Neuronal stem cell (in vitro differentiated cells): Measurements from ENCODE around the gene DRC7.

Experiments
- DNase-seq: peaks from one replicate; pipeline ENCODE4 v3.0.0-alpha.2; 2013; ENCODE audit warnings: low spot score
- H2AFZ ChIP-seq: one replicate; pipeline ENCODE4 v1.6.1; 2013; ENCODE audit warnings: mild to moderate bottlenecking, low read length, inconsistent platforms
- H2AK5ac ChIP-seq: 2 replicates; pipeline ENCODE4 v1.6.1; 2013; ENCODE audit warnings: low read depth, mild to moderate bottlenecking, inconsistent platforms, low read length, moderate library complexity, mixed read lengths
- H2BK120ac ChIP-seq: 2 replicates; pipeline ENCODE4 v1.6.1; 2013; ENCODE audit warnings: low read depth, mild to moderate bottlenecking, inconsistent platforms, low read length, moderate library complexity, mixed read lengths
- H2BK12ac ChIP-seq: one replicate; pipeline ENCODE4 v1.6.1; 2013; ENCODE audit warnings: low read length, inconsistent platforms
- H2BK15ac ChIP-seq: 2 replicates; pipeline ENCODE4 v1.6.1; 2013; ENCODE audit warnings: mild to moderate bottlenecking, low read length, inconsistent platforms, mixed read lengths
- H2BK5ac ChIP-seq: one replicate; pipeline ENCODE4 v1.6.1; 2013; ENCODE audit warnings: inconsistent platforms, mild to moderate bottlenecking, low read length, moderate library complexity
- H3K14ac ChIP-seq: one replicate; pipeline ENCODE4 v1.6.1; 2013; ENCODE audit warnings: low read length, inconsistent platforms
- H3K18ac ChIP-seq: 2 replicates; pipeline ENCODE4 v1.6.1; 2013; ENCODE audit warnings: low read length, inconsistent platforms
- H3K23ac ChIP-seq: 2 replicates; pipeline ENCODE4 v1.6.1; 2013; ENCODE audit warnings: low read depth, mild to moderate bottlenecking, mixed read lengths, low read length, inconsistent platforms; ENCODE audit not compliant: poor library complexity
- H3K27ac ChIP-seq: replicated peaks from 3 replicates; pipeline ENCODE4 v1.5.1; 2013; ENCODE audit warnings: low read length, inconsistent platforms
- H3K27me3 ChIP-seq, 3 experiments: 2 replicates each; pipeline ENCODE4 v1.6.1; 2013; ENCODE audit warnings: low read length in 3 of 3, mild to moderate bottlenecking in 2 of 3, inconsistent platforms in 1 of 3, low read depth in 1 of 3, mixed read lengths in 1 of 3, moderate library complexity in 1 of 3; ENCODE audit not compliant: control insufficient read depth in 3 of 3, insufficient read depth in 3 of 3
- H3K36me3 ChIP-seq, 2 donors: replicated peaks in 1 of 2; 2 replicates each; pipeline ENCODE4 v1.6.1; 2013; ENCODE audit warnings: low read length in 2 of 2; ENCODE audit not compliant: control insufficient read depth in 2 of 2, insufficient read depth in 2 of 2
- H3K4ac ChIP-seq: 2 replicates; pipeline ENCODE4 v1.6.1; 2013; ENCODE audit warnings: inconsistent platforms, mild to moderate bottlenecking, low read length, moderate library complexity
- H3K4me1 ChIP-seq, 2 donors: 1 replicate in 1 of 2; 2 replicates in 1 of 2; pipeline ENCODE4 v1.6.1; 2013; ENCODE audit warnings: low read length in 2 of 2, low read depth in 1 of 2; ENCODE audit not compliant: control insufficient read depth in 2 of 2, insufficient read depth in 1 of 2
- H3K4me2 ChIP-seq: one replicate; pipeline ENCODE4 v1.6.1; 2013; ENCODE audit warnings: mild to moderate bottlenecking, low read length, inconsistent platforms; ENCODE audit not compliant: insufficient read depth, poor library complexity, severe bottlenecking
- H3K4me3 ChIP-seq, 2 donors: 2 replicates each; pipeline ENCODE4 v1.5.1; 2013; ENCODE audit warnings: low read length in 2 of 2, mild to moderate bottlenecking in 2 of 2, inconsistent platforms in 1 of 2, moderate library complexity in 1 of 2
- H3K79me1 ChIP-seq: one replicate; pipeline ENCODE4 v1.6.1; 2013; ENCODE audit warnings: low read depth, mild to moderate bottlenecking, inconsistent platforms, low read length, moderate library complexity
- H3K9ac ChIP-seq: one replicate; pipeline ENCODE4 v1.6.1; 2013; ENCODE audit warnings: mild to moderate bottlenecking, low read depth, low read length, inconsistent platforms; ENCODE audit not compliant: poor library complexity
- H3K9me3 ChIP-seq, 2 donors: replicated peaks in 1 of 2; 2 replicates each; pipeline versions ENCODE3 to v1.6.1; 2013; ENCODE audit warnings: low read length in 2 of 2, mild to moderate bottlenecking in 2 of 2, inconsistent platforms in 1 of 2, low read depth in 1 of 2, mixed read lengths in 1 of 2, moderate library complexity in 1 of 2; ENCODE audit not compliant: control insufficient read depth in 2 of 2, insufficient read depth in 1 of 2
- H4K8ac ChIP-seq: one replicate; pipeline ENCODE4 v1.6.1; 2013; ENCODE audit warnings: low read depth, mild to moderate bottlenecking, inconsistent platforms, low read length, moderate library complexity
- H4K91ac ChIP-seq: one replicate; pipeline ENCODE4 v1.6.1; 2013; ENCODE audit warnings: low read length, low read depth, mild to moderate bottlenecking, inconsistent platforms; ENCODE audit not compliant: poor library complexity
- WGBS, 2 donors: extraction: QIAGEN DNeasy Blood & Tissue Kit; methylation state at CpG; one replicate each; pipeline ENCODE4 v1.1.7; 2013; ENCODE audit warnings: missing lambda C conversion rate in 2 of 2, mixed read lengths in 1 of 2; ENCODE audit not compliant: insufficient read length in 2 of 2, insufficient replicate concordance in 1 of 2; ENCODE audit errors: extremely low coverage in 2 of 2; 5-methylcytosine and 5-hydroxymethylcytosine counted together

Gene DRC7

GRCh38 chr16:57663917-57664661 lies 30.5 kb upstream of the DRC7 start:
- no peak overlapping the region for H3K18ac ChIP-seq
- no peak overlapping the region for H2BK120ac ChIP-seq
- H3K36me3 ChIP-seq, result peaks cover 38 to 56% of the 10 kb centered on the region in 2 donors
- H3K23ac ChIP-seq, result no peak overlapping the region
- no peaks in the 10 kb centered on the region for H3K27me3 ChIP-seq
- no CpG with 5 or more reads among the region's 15 CpGs for WGBS, 2 donors
- no peaks in the 10 kb centered on the region for H3K9me3 ChIP-seq
- H3K4me1 ChIP-seq, result no peaks in the 10 kb centered on the region
- no peak overlapping the region for H3K27ac ChIP-seq
- no peak overlapping the region for H4K91ac ChIP-seq
- no peak overlapping the region for H3K9ac ChIP-seq
- H2AFZ ChIP-seq, result no peak overlapping the region
- no peak overlapping the region for H3K4me2 ChIP-seq
- no peak overlapping the region for H3K4ac ChIP-seq
- no peak overlapping the region for H3K14ac ChIP-seq
- H2AK5ac ChIP-seq, result no peak overlapping the region
- no peak overlapping the region for H2BK12ac ChIP-seq
- H2BK5ac ChIP-seq, result peak overlapping the region; percentile 59
- H3K79me1 ChIP-seq, result no peaks in the 10 kb centered on the region
- no peak for DNase-seq
- H2BK15ac ChIP-seq, result no peak overlapping the region
- H3K4me3 ChIP-seq, result no peak overlapping the region
- no peak overlapping the region for H4K8ac ChIP-seq

- Histone ChIP-seq H3K9me3 (no peaks in the 10 kb centered on the region), H3K4me1 (no peaks in the 10 kb centered on the region), H3K27ac (no peak overlapping the region), H3K4me3 (no peak overlapping the region), H3K4me2 (no peak overlapping the region), H3K79me1 (no peaks in the 10 kb centered on the region), H3K4ac (no peak overlapping the region), H3K14ac (no peak overlapping the region), H2BK12ac (no peak overlapping the region), H3K9ac (no peak overlapping the region), H3K27me3 (no peaks in the 10 kb centered on the region), H3K23ac (no peak overlapping the region), H2AK5ac (no peak overlapping the region), H2AFZ (no peak overlapping the region), H3K36me3 (peaks cover 34 to 50% of the 10 kb centered on the region in 2 donors), H4K91ac (no peak overlapping the region), H2BK5ac (no peak overlapping the region), H2BK15ac (no peak overlapping the region), H4K8ac (no peak overlapping the region), H2BK120ac (no peak overlapping the region), H3K18ac (no peak overlapping the region)
- WGBS, 2 donors, result no CpG with 5 or more reads among the region's 6 CpGs
- no peak for DNase-seq
Observed at GRCh38 chr16:57664662-57665025, 30.0 kb upstream of the DRC7 start.

- no peak overlapping the region for H4K8ac ChIP-seq
- H3K14ac ChIP-seq, result no peak overlapping the region
- no peak overlapping the region for H2BK5ac ChIP-seq
- H3K4ac ChIP-seq, result no peak overlapping the region
- no peak overlapping the region for H3K4me2 ChIP-seq
- H3K36me3 ChIP-seq, result peaks cover 28 to 43% of the 10 kb centered on the region in 2 donors
- H3K27ac ChIP-seq, result no peak overlapping the region
- H2BK12ac ChIP-seq, result no peak overlapping the region
- H3K4me1 ChIP-seq, result peaks cover 2 to 6% of the 10 kb centered on the region in 2 donors
- no peak overlapping the region for H3K23ac ChIP-seq
- H2BK15ac ChIP-seq, result no peak overlapping the region
- WGBS, 2 donors, result no CpG with 5 or more reads among the region's 4 CpGs
- no peaks in the 10 kb centered on the region for H3K27me3 ChIP-seq
- H3K4me3 ChIP-seq, result no peak overlapping the region
- H2AFZ ChIP-seq, result no peak overlapping the region
- no peak for DNase-seq
- no peak overlapping the region for H4K91ac ChIP-seq
- no peak overlapping the region for H3K18ac ChIP-seq
- H3K9me3 ChIP-seq, result no peaks in the 10 kb centered on the region
- no peak overlapping the region for H2AK5ac ChIP-seq
- no peak overlapping the region for H2BK120ac ChIP-seq
- H3K79me1 ChIP-seq, result no peaks in the 10 kb centered on the region
- H3K9ac ChIP-seq, result no peak overlapping the region
Observed at GRCh38 chr16:57665541-57665940, 29.1 kb upstream of the DRC7 start.

DNA sequence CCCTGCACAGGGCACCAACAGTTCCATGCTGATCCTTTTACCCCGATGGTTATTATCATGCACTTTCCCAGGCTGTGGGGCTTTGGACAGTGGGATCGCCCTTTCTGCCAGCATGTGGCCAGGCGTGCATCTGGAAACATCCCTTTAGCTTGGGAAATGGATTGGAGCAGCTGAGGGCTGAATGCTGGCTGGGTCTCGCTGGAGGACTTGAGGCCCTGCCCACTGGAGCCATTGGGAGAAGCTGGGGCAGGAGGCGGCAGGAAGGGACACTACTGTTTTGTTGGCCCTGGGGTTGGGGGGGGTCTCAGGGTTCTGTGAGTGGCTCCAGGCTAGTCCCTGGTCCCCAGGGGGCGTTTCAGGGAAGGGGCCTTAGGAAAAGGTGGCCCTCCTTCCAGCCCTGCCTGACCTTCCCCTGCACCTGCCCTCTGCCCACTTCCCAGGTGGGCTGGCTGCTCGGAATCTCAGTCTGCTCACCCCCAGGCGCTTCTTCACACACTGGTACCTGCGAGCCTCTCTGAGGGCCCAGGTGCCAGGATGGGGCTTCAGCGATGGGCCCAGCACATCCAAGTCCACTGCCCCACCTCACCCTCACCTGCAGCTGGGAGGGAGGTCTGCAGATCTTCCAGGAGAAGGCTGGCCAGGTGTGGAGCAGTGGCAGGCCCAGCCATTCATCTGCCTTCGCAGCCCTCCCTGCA lies 28.1 kb upstream of the DRC7 start:
- H3K4me1 ChIP-seq, result peaks cover 3 to 6% of the 10 kb centered on the region in 2 donors
- no peak overlapping the region for H2BK5ac ChIP-seq
- H3K79me1 ChIP-seq, result no peaks in the 10 kb centered on the region
- no peak overlapping the region for H3K4me3 ChIP-seq
- H3K23ac ChIP-seq, result no peak overlapping the region
- no CpG with 5 or more reads among the region's 11 CpGs for WGBS, 2 donors
- H4K8ac ChIP-seq, result no peak overlapping the region
- no peak for DNase-seq
- peaks cover 20 to 33% of the 10 kb centered on the region in 2 donors for H3K36me3 ChIP-seq
- no peak overlapping the region for H3K27ac ChIP-seq
- H3K18ac ChIP-seq, result peak overlapping the region; percentile 72
- no peaks in the 10 kb centered on the region for H3K27me3 ChIP-seq
- no peak overlapping the region for H2BK15ac ChIP-seq
- no peak overlapping the region for H4K91ac ChIP-seq
- no peak overlapping the region for H2AK5ac ChIP-seq
- H3K9me3 ChIP-seq, result no peaks in the 10 kb centered on the region
- H3K14ac ChIP-seq, result no peak overlapping the region
- H3K4me2 ChIP-seq, result no peak overlapping the region
- no peak overlapping the region for H2AFZ ChIP-seq
- H3K4ac ChIP-seq, result no peak overlapping the region
- H2BK120ac ChIP-seq, result no peak overlapping the region
- no peak overlapping the region for H3K9ac ChIP-seq
- peak overlapping the region; percentile 86 for H2BK12ac ChIP-seq
